Parathyroid adenoma (tissue), 2 donors: Measurements from ENCODE around the gene RABL6.

Experiments used
- H2AFZ ChIP-seq: fragments of 300-600 bp; sonication (generic); one replicate; pipeline ENCODE4 v1.7.0; 2017; ENCODE audit warnings: antibody characterized with exemption, mild to moderate bottlenecking
- H3K27ac ChIP-seq: fragments of 300-600 bp; sonication (generic); one replicate; pipeline ENCODE4 v1.7.0; 2017
- H3K27me3 ChIP-seq: fragments of 300-600 bp; sonication (generic); one replicate; pipeline ENCODE4 v1.7.0; 2017; ENCODE audit warnings: low read length; ENCODE audit not compliant: control insufficient read depth, insufficient read depth
- H3K36me3 ChIP-seq: fragments of 300-600 bp; sonication (generic); one replicate; pipeline ENCODE4 v1.7.0; 2017; ENCODE audit warnings: low read length; ENCODE audit not compliant: control insufficient read depth, insufficient read depth
- H3K4me1 ChIP-seq: fragments of 300-600 bp; sonication (generic); one replicate; pipeline ENCODE4 v1.7.0; 2017; ENCODE audit warnings: control low read depth
- H3K4me2 ChIP-seq: fragments of 300-600 bp; sonication (generic); one replicate; pipeline ENCODE4 v1.7.0; 2017; ENCODE audit warnings: low read length
- H3K4me3 ChIP-seq: fragments of 300-600 bp; sonication (generic); one replicate; pipeline ENCODE4 v1.7.0; 2017; ENCODE audit warnings: low read depth, low read length
- H3K79me2 ChIP-seq: fragments of 300-600 bp; sonication (generic); one replicate; pipeline ENCODE4 v1.7.0; 2017; ENCODE audit warnings: control low read depth
- H3K9ac ChIP-seq: fragments of 300-600 bp; sonication (generic); one replicate; pipeline ENCODE4 v1.7.0; 2017; ENCODE audit warnings: mild to moderate bottlenecking
- H3K9me3 ChIP-seq: fragments of 300-600 bp; sonication (generic); one replicate; pipeline ENCODE4 v1.7.0; 2017; ENCODE audit warnings: low read length; ENCODE audit not compliant: control insufficient read depth
- TF ChIP-seq, protein P1 (sequence below): fragments of 300-600 bp; sonication (generic); IDR thresholded peaks from one replicate; pipeline ENCODE4 v1.7.0; 2017; ENCODE audit warnings: antibody characterized with exemption, mild to moderate bottlenecking
- donor health status: primary hyperparathyroidism.

RABL6 gene

DNA sequence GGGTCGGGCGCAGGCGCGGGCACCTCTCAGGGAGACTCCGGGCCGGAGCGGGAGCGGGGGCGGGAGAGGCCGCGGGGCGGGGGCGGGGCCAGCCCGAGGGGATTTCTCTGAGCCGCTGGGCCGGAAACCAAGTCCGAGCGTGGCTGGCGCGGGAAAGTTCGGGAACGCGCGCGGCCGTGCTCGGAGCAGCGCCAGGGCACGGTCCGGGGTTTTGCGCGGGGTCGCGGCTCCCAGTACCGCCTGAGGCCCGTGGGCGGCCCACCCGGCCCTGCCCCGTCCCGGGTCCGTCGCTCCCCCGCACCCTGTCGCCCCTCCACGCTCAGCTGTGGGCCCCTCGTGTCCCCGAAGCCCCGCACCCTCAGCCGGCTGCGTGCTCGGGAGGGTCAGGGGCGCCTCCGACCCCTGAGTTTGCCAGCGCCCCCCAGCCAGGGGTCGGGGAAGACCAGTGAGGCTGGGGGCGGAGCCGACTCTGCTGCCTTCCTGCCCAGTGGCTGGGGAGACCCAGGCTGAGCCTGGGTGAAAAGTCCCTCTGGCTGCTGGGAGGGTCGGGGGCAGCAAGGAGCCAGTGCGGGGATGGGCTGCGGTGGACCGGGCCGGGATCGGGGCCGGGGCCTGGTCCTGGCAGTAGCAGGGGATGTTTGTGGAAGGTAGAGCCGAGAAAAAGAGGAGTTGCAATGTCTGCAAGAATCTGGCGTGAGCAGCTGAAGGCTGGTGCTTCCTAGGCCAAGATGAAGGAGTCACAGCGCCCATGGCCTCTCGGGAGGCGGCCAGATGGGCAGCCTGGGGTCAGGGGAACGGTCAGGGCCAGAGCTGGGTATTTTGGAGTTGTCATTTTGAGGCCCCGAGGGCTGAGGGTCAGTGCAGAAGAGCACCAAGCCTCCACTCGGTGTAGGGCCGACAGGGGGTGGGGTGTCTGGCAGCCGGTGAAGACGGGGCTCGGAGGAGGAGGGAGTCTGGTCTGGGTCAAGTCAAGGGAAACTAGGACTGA lies 79.2 kb downstream of the RABL6 start:
- Histone ChIP-seq H3K9me3 (no peaks in the 10 kb centered on the region), H3K4me3 (peak overlapping the region; percentile 69), H3K36me3 (no peaks in the 10 kb centered on the region), H3K79me2 (peaks cover 3% of the 10 kb centered on the region), H2AFZ (peak overlapping the region; percentile 64), H3K27me3 (no peaks in the 10 kb centered on the region), H3K27ac (no peak overlapping the region), H3K4me1 (no peaks in the 10 kb centered on the region), H3K9ac (no peak overlapping the region), H3K4me2 (peak overlapping the region; percentile 96)
- TF ChIP-seq, protein P1, sequence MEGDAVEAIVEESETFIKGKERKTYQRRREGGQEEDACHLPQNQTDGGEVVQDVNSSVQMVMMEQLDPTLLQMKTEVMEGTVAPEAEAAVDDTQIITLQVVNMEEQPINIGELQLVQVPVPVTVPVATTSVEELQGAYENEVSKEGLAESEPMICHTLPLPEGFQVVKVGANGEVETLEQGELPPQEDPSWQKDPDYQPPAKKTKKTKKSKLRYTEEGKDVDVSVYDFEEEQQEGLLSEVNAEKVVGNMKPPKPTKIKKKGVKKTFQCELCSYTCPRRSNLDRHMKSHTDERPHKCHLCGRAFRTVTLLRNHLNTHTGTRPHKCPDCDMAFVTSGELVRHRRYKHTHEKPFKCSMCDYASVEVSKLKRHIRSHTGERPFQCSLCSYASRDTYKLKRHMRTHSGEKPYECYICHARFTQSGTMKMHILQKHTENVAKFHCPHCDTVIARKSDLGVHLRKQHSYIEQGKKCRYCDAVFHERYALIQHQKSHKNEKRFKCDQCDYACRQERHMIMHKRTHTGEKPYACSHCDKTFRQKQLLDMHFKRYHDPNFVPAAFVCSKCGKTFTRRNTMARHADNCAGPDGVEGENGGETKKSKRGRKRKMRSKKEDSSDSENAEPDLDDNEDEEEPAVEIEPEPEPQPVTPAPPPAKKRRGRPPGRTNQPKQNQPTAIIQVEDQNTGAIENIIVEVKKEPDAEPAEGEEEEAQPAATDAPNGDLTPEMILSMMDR, result no peak

DNA sequence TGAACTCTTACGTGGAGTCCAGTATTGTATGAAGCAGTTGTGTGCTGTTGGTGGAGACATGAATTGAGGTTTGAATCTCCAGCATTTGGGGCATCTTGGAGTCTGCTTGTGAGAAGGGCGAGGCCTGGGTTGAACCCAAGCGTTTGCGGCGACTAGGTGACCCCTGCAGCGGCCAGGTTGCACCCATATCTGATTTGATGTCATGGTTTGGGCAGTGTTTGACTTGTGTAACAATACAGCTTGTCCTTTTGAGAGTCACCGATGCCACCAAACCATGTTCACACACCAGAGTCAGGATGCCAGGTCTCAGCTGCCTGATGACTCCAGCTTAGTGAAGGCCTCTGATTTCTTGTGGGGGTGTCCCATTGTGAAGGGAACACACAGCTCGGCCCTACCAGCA lies 80.7 kb downstream of the RABL6 start:
- Histone ChIP-seq H3K27me3 (no peaks in the 10 kb centered on the region), H2AFZ (no peak overlapping the region), H3K4me3 (no peak overlapping the region), H3K36me3 (no peaks in the 10 kb centered on the region), H3K4me2 (no peak overlapping the region), H3K79me2 (peaks cover 6% of the 10 kb centered on the region), H3K9me3 (no peaks in the 10 kb centered on the region), H3K9ac (no peak overlapping the region), H3K27ac (no peak overlapping the region), H3K4me1 (no peaks in the 10 kb centered on the region)
- TF ChIP-seq, protein P1, result no peak

DNA sequence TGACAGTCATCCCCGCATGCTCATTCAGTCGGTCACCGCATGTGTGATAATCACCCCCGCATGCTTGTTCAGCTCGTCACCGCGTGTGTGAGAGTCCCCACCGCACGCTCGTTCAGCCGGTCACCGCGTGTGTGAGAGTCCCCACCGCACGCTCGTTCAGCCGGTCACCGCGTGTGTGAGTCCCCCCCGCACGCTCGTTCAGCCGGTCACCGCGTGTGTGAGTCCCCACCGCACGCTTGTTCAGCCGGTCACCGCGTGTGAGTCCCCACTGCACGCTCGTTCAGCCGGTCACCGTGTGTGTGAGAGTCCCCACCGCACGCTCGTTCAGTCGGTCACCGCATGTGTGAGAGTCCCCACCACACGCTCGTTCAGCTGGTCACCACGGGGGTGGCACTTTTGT lies 82.1 kb downstream of the RABL6 start:
- no peaks in the 10 kb centered on the region for H3K27me3 ChIP-seq
- H2AFZ ChIP-seq, result no peak overlapping the region
- no peaks in the 10 kb centered on the region for H3K36me3 ChIP-seq
- no peaks in the 10 kb centered on the region for H3K9me3 ChIP-seq
- H3K27ac ChIP-seq, result no peak overlapping the region
- H3K79me2 ChIP-seq, result peaks cover 11% of the 10 kb centered on the region
- no peak overlapping the region for H3K9ac ChIP-seq
- no peak overlapping the region for H3K4me2 ChIP-seq
- TF ChIP-seq, protein P1, result no peak
- no peak overlapping the region for H3K4me3 ChIP-seq
- H3K4me1 ChIP-seq, result no peaks in the 10 kb centered on the region

DNA sequence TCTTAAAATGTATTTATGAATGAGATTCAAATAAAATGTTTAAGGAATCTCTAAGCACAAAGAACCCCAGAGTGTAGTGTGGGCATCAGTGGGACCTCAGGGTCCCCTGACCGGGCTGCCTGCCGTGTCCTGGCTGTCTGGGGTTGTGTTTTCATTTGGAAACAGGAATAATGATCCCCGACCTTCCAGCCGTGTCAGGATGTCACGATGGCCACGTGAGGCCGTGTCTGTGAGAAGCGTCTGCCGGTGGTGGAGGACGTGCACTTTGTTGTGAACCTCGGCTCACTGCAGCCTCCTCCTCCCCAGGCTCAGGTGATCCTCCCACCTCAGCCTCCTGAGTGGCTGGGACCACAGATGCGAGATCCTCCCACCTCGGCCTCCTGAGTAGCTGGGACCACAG lies 82.9 kb downstream of the RABL6 start:
- no peak overlapping the region for H2AFZ ChIP-seq
- H3K4me3 ChIP-seq, result no peak overlapping the region
- no peak overlapping the region for H3K27ac ChIP-seq
- no peaks in the 10 kb centered on the region for H3K4me1 ChIP-seq
- no peaks in the 10 kb centered on the region for H3K36me3 ChIP-seq
- no peaks in the 10 kb centered on the region for H3K9me3 ChIP-seq
- no peak overlapping the region for H3K9ac ChIP-seq
- H3K79me2 ChIP-seq, result peaks cover 14% of the 10 kb centered on the region
- no peaks in the 10 kb centered on the region for H3K27me3 ChIP-seq
- H3K4me2 ChIP-seq, result no peak overlapping the region
- TF ChIP-seq, protein P1, result no peak
